K562 (cell line): ENCODE data around the gene ZNF322. TPM values are rescaled to one million over a fixed set of nuclear protein-coding genes. Genes with fewer than 3 reads are reported as not detected.

Experiments used
- CHD7 ChIP-seq: fragments of 200-600 bp; sonication (generic); IDR thresholded peaks from one replicate; pipeline ENCODE4 v1.6.1; 2012; ENCODE audit warnings: mild to moderate bottlenecking, low read depth, low read length, inconsistent platforms
- polyA plus RNA-seq, 8 experiments: library from polyadenylated mRNA; depleted of rRNA in 4 of 8; stranded (reverse) in 5 of 8; unstranded in 3 of 8; fragments of >200 nt; fragmentation: Nextera tagmentation in 2 of 8; fragmentation: Illumina TruSeq in 1 of 8; extraction: Ambion mirVana in 2 of 8; extraction: Trizol in 1 of 8; gene quantifications; 2 replicates each; pipeline versions ENCODE4 v1.2.1 to v1.2.3, GENCODE V29; 2011 to 2014; ENCODE audit warnings: inconsistent platforms in 1 of 8, missing spikeins in 1 of 8
- total RNA-seq, 7 experiments: library from RNA; depleted of rRNA in 6 of 7; stranded (reverse); fragments of >200 nt in 6 of 7; fragmentation: Illumina TruSeq in 2 of 7; extraction: Trizol in 2 of 7; gene quantifications; 2 replicates each; pipeline versions ENCODE4 v1.2.1 to v1.2.3, GENCODE V29; 2011 to 2021; ENCODE audit warnings: low replicate concordance in 1 of 7

ZNF322 gene
- total and polyA plus RNA-seq, 9 of the 15 experiments (the other 6 are each of a cell fraction or from before 2014, with no cell fraction given), result 4.7 to 31.2 (median 18.7) TPM

GRCh38 chr6:26597821-26598220, 61.7 kb downstream of the ZNF322 start (continued):
- TF ChIP-seq CHD7, result no peak
- TF ChIP-seq, all 486 proteins: peak for 2
